Esophagus muscularis mucosa (tissue), 4 donors: ENCODE results near the gene FAM222B. TPM values are rescaled to one million over a fixed set of nuclear protein-coding genes. Genes with fewer than 3 reads are reported as not detected.

Experiments
- DNase-seq: peaks from one replicate; pipeline ENCODE4 v3.0.0-alpha.2; 2017; ENCODE audit errors: extremely low spot score
- H3K27ac ChIP-seq, 4 donors: fragments of 200-600 bp; sonication (generic); replicated peaks in 1 of 4; 1 replicate in 3 of 4; 2 replicates in 1 of 4; pipeline ENCODE4 v1.5.1; 2016 to 2019; ENCODE audit warnings: mild to moderate bottlenecking in 1 of 4
- H3K27me3 ChIP-seq, 4 donors: fragments of 200-600 bp; sonication (generic); one replicate each; pipeline versions ENCODE4 v1.5.1 to v1.6.0; 2016 to 2019
- H3K36me3 ChIP-seq, 4 donors: fragments of 200-600 bp; sonication (generic); one replicate each; pipeline ENCODE4 v1.5.1; 2016 to 2019
- H3K4me1 ChIP-seq, 4 donors: fragments of 200-600 bp; sonication (generic); one replicate each; pipeline ENCODE4 v1.5.1; 2016 to 2019
- H3K4me3 ChIP-seq, 4 donors: fragments of 200-600 bp; sonication (generic); 1 replicate in 2 of 4; 2 replicates in 2 of 4; pipeline ENCODE4 v1.5.1; 2016 to 2019; ENCODE audit warnings: mild to moderate bottlenecking in 4 of 4, moderate library complexity in 1 of 4
- H3K9me3 ChIP-seq, 4 donors: fragments of 200-600 bp; sonication (generic); 1 replicate in 3 of 4; 2 replicates in 1 of 4; pipeline ENCODE4 v1.5.1; 2016 to 2019
- EP300 ChIP-seq: sonication (generic); formaldehyde crosslinking; IDR thresholded peaks from one replicate; pipeline ENCODE4 v1.6.1; 2017; ENCODE audit warnings: antibody characterized with exemption
- POLR2A ChIP-seq: fragments of 450-650 bp; IDR thresholded peaks from one replicate; pipeline ENCODE4 v1.6.1; 2017; ENCODE audit warnings: antibody characterized with exemption, moderate library complexity, mild to moderate bottlenecking, low read depth
- POLR2AphosphoS5 ChIP-seq, 2 donors: sonication (generic); formaldehyde crosslinking; IDR thresholded peaks; one replicate each; pipeline ENCODE4 v1.6.1; 2017; ENCODE audit warnings: antibody characterized with exemption in 2 of 2
- WGBS: methylation state at CpG from one replicate; pipeline ENCODE4 v1.1.5; 2018; 5-methylcytosine and 5-hydroxymethylcytosine counted together
- intact Hi-C: fragments of 100-400 bp; cut with DNase I; formaldehyde crosslinking; loops from one replicate; pipeline ENCODE4 v1.15.1; 2023
- total RNA-seq, 4 donors: library from RNA; depleted of rRNA; stranded (reverse); fragments of >200 nt; gene quantifications; one replicate each; pipeline versions ENCODE4 v1.1.0 to v1.2.1, GENCODE V29; 2016
- TF ChIP-seq, protein P1 (sequence below), 3 experiments: fragments of 200-600 bp in 2 of 3; fragments of 450-650 bp in 1 of 3; sonication (generic) in 2 of 3; IDR thresholded peaks; one replicate each; pipeline ENCODE4 v1.5.1; 2017 to 2019; ENCODE audit warnings: antibody characterized with exemption in 3 of 3, mild to moderate bottlenecking in 2 of 3, moderate library complexity in 1 of 3

The FAM222B gene
- total RNA-seq, 4 donors from 2014 or later, result 15.9 to 48.1 (median 30.3) TPM

DNA sequence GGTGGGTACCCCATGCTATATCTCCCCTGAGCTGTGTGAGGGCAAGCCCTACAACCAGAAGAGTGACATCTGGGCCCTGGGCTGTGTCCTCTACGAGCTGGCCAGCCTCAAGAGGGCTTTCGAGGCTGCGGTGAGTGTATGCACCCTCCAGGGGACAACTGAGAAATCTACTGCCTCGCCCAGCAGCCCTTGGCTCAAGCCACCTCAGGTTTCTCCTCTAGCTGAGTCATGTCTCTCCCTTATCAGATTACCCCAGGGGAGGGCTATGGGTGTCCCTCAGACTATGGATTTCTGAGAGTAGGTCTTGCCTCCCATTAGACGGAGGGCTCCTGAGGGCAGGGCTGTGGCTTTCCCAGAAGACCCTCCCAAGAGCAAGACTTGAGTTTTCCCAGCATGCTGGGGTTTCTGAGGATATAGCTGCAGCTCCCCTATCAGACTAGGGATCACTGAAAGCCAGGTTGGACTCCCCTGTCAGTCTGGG is 107.3 kb downstream of the FAM222B start:
- no peak overlapping the region for H3K27ac ChIP-seq
- intact Hi-C loops, result no loop called here
- 88% methylated on average over 5 of the region's 5 CpGs for WGBS
- no peaks in the 10 kb centered on the region for H3K4me1 ChIP-seq
- no peak overlapping the region for H3K4me3 ChIP-seq
- peaks cover 0 to 6% (median 0%) of the 10 kb centered on the region in 4 donors for H3K36me3 ChIP-seq
- TF ChIP-seq, protein P1, sequence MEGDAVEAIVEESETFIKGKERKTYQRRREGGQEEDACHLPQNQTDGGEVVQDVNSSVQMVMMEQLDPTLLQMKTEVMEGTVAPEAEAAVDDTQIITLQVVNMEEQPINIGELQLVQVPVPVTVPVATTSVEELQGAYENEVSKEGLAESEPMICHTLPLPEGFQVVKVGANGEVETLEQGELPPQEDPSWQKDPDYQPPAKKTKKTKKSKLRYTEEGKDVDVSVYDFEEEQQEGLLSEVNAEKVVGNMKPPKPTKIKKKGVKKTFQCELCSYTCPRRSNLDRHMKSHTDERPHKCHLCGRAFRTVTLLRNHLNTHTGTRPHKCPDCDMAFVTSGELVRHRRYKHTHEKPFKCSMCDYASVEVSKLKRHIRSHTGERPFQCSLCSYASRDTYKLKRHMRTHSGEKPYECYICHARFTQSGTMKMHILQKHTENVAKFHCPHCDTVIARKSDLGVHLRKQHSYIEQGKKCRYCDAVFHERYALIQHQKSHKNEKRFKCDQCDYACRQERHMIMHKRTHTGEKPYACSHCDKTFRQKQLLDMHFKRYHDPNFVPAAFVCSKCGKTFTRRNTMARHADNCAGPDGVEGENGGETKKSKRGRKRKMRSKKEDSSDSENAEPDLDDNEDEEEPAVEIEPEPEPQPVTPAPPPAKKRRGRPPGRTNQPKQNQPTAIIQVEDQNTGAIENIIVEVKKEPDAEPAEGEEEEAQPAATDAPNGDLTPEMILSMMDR (IDR thresholded peaks at IDR 0.05), result no peak
- TF ChIP-seq EP300 (no peak), POLR2AphosphoS5 (IDR thresholded peaks at IDR 0.05) (no peak), POLR2A (no peak)
- no peaks in the 10 kb centered on the region for H3K27me3 ChIP-seq
- DNase-seq, result no peak
- H3K9me3 ChIP-seq, result no peaks in the 10 kb centered on the region

DNA sequence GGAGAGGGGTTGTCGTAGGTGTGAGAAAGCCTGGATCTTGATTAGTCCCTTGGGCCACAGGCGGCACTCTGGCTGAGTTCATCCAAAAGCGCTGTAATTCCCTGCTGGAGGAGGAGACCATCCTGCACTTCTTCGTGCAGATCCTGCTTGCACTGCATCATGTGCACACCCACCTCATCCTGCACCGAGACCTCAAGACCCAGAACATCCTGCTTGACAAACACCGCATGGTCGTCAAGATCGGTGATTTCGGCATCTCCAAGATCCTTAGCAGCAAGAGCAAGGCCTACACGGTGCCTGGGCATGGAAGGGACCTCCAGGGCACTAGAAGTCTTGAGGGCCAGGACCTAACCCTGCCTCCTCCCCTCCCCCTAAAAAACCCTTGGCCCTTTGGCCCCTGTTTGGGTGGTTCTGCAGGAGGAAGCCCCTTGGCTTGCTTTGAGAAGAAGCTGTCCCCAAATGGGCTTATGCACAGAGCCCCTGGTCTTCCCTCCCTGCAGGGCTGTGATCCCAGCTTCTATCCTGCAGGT is 107.8 kb downstream of the FAM222B start:
- DNase-seq, result no peak
- intact Hi-C loops, result no loop called here
- no peaks in the 10 kb centered on the region for H3K27me3 ChIP-seq
- 92% methylated on average over 9 of the region's 10 CpGs for WGBS
- H3K27ac ChIP-seq, result no peak overlapping the region
- no peak overlapping the region for H3K4me3 ChIP-seq
- H3K9me3 ChIP-seq, result no peaks in the 10 kb centered on the region
- H3K4me1 ChIP-seq, result no peaks in the 10 kb centered on the region
- TF ChIP-seq EP300 (no peak), POLR2A (no peak), POLR2AphosphoS5 (IDR thresholded peaks at IDR 0.05) (no peak)
- TF ChIP-seq, protein P1 (IDR thresholded peaks at IDR 0.05), result no peak
- peaks cover 0 to 6% (median 0%) of the 10 kb centered on the region in 4 donors for H3K36me3 ChIP-seq

GRCh38 chr17:28733346-28733745 is 109.2 kb downstream of the FAM222B start:
- TF ChIP-seq, protein P1 (IDR thresholded peaks at IDR 0.05), result no peak
- TF ChIP-seq POLR2AphosphoS5 (IDR thresholded peaks at IDR 0.05) (no peak), POLR2A (no peak), EP300 (no peak)
- no peak for DNase-seq
- Histone ChIP-seq H3K4me3 (no peak overlapping the region), H3K27me3 (no peaks in the 10 kb centered on the region), H3K36me3 (peaks cover 0 to 6% (median 0%) of the 10 kb centered on the region in 4 donors), H3K4me1 (peaks cover 0 to 9% (median 5%) of the 10 kb centered on the region in 4 donors), H3K9me3 (no peaks in the 10 kb centered on the region), H3K27ac (no peak overlapping the region)
- intact Hi-C loops, result no loop called here
- WGBS, result 83% methylated on average over 1 of the region's 1 CpG

DNA sequence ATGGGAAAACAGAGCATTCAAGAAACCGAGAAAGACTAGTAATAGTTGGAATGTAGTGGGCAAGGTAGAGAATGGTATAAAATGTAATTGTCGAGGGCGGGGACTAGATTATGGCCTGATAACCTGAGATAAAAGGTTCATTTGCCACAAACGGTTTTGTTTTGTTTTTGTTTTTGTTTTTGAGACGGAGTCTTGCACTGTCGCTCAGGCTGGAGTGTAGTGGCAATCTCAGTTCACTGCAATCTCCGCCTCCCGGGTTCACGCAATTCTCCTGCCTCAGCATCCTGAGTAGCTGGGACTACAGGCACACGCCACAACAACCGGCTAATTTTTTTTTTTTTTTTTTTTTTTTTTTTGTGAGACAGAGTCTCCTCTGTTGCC is 112.7 kb downstream of the FAM222B start:
- peaks cover 0 to 7% (median under 1%) of the 10 kb centered on the region in 4 donors for H3K36me3 ChIP-seq

More for the DNA sequence above, 112.7 kb downstream of the FAM222B start:
- 91% methylated on average over 11 of the region's 11 CpGs for WGBS
- Histone ChIP-seq H3K27ac (no peak overlapping the region), H3K4me3 (no peak overlapping the region), H3K9me3 (no peaks in the 10 kb centered on the region), H3K4me1 (peaks cover 21 to 41% (median 38%) of the 10 kb centered on the region in 4 donors), H3K27me3 (no peaks in the 10 kb centered on the region)
- DNase-seq, result no peak
- no peak for TF ChIP-seq POLR2A
- TF ChIP-seq, protein P1 (IDR thresholded peaks at IDR 0.05), result no peak
- no peak for TF ChIP-seq EP300
- TF ChIP-seq POLR2AphosphoS5 (IDR thresholded peaks at IDR 0.05), result no peak
- intact Hi-C loops, result loop anchor here (2.0 kb wide), 1 partner anchor 13 kb away; no protein-coding TSS in a partner anchor
